Endothelial cell of umbilical vein (primary cell): ENCODE measurements around the gene SBK3. TPM values are rescaled to one million over a fixed set of nuclear protein-coding genes. Genes with fewer than 3 reads are reported as not detected.

Experiments
- BruUV-seq: library from RNA; stranded (reverse); fragments of 400-500 nt; replicated peaks from 2 replicates; lab custom pipeline; 2021; lab: Mats Ljungman, UMichigan
- CTCF ChIA-PET: fragments of 300-600, 350-600 bp; sonication (Branson Sonifier 250); formaldehyde crosslinking; loops from one replicate; lab custom pipeline; 2021; ENCODE audit warnings: antibody characterized with exemption, inconsistent platforms; lab: Charles Lee
- POLR2A ChIA-PET: fragments of 300-600, 350-600 bp; sonication (Branson Sonifier 250); formaldehyde crosslinking; loops from one replicate; lab custom pipeline; 2021; ENCODE audit warnings: antibody characterized with exemption, inconsistent platforms; lab: Charles Lee
- DNase-seq: peaks from one replicate; pipeline ENCODE4 v3.0.0-alpha.2; 2011; ENCODE audit warnings: low read depth, low spot score
- FAIRE-seq: peaks from 2 replicates; lab custom pipeline; 2011; peaks lifted over from hg19 to GRCh38; lab: Jason Lieb, UNC
- H2AFZ ChIP-seq: 2 replicates; pipeline ENCODE4 v1.6.0; 2012; ENCODE audit warnings: low read depth, low read length, control low read depth, inconsistent platforms
- H3K27ac ChIP-seq: 2 replicates; pipeline ENCODE4 v1.5.1; 2011; ENCODE audit warnings: low read depth, mild to moderate bottlenecking, control low read depth, low read length, moderate library complexity; ENCODE audit not compliant: insufficient read depth
- H3K27me3 ChIP-seq, 2 experiments: 2 replicates each; pipeline versions ENCODE4 v1.6.0 to v1.6.1; 2011; ENCODE audit warnings: low read length in 2 of 2, mixed read lengths in 1 of 2; ENCODE audit not compliant: control insufficient read depth in 2 of 2, insufficient read depth in 2 of 2
- H3K36me3 ChIP-seq, 2 experiments: 2 replicates in 1 of 2; 3 replicates in 1 of 2; pipeline ENCODE4 v1.5.1; 2011; ENCODE audit warnings: low read length in 2 of 2, mild to moderate bottlenecking in 1 of 2, moderate library complexity in 1 of 2; ENCODE audit not compliant: control insufficient read depth in 2 of 2, insufficient read depth in 2 of 2; ENCODE audit errors: extremely low read depth in 1 of 2
- H3K4me1 ChIP-seq: 3 replicates; pipeline ENCODE4 v1.5.1; 2011; ENCODE audit warnings: mild to moderate bottlenecking, low read length; ENCODE audit not compliant: control insufficient read depth, insufficient read depth; ENCODE audit errors: extremely low read depth
- H3K4me2 ChIP-seq: 2 replicates; pipeline ENCODE4 v1.6.1; 2011; ENCODE audit warnings: low read length, control low read depth, mixed read lengths; ENCODE audit not compliant: insufficient read depth
- H3K4me3 ChIP-seq, 3 experiments: fragments of 200-600 bp in 1 of 3; sonication (generic), shearing (Covaris generic) in 1 of 3; replicated peaks in 1 of 3; 2 replicates each; pipeline ENCODE4 v1.5.1; 2011 to 2016; ENCODE audit warnings: control low read depth in 3 of 3, low read length in 3 of 3, mild to moderate bottlenecking in 2 of 3, inconsistent platforms in 1 of 3, low read depth in 1 of 3, moderate library complexity in 1 of 3; ENCODE audit not compliant: insufficient read depth in 1 of 3
- H3K79me2 ChIP-seq: 2 replicates; pipeline ENCODE4 v1.6.0; 2012; ENCODE audit warnings: low read length, inconsistent platforms; ENCODE audit not compliant: control insufficient read depth, insufficient read depth
- H3K9ac ChIP-seq: replicated peaks from 2 replicates; pipeline ENCODE3; 2011; ENCODE audit warnings: low read length, control low read depth; ENCODE audit not compliant: insufficient read depth; ENCODE audit errors: extremely low read depth
- H3K9me1 ChIP-seq: replicated peaks from 3 replicates; pipeline ENCODE4 v1.6.0; 2011; ENCODE audit warnings: mild to moderate bottlenecking, low read length; ENCODE audit not compliant: control insufficient read depth, insufficient read depth; ENCODE audit errors: extremely low read depth
- H3K9me3 ChIP-seq: replicated peaks from 2 replicates; pipeline ENCODE4 v1.5.1; 2012; ENCODE audit warnings: low read length, inconsistent platforms; ENCODE audit not compliant: control insufficient read depth, insufficient read depth
- H4K20me1 ChIP-seq: replicated peaks from 2 replicates; pipeline ENCODE3; 2011; ENCODE audit warnings: mild to moderate bottlenecking, low read length; ENCODE audit not compliant: control insufficient read depth, insufficient read depth; ENCODE audit errors: extremely low read depth
- FOS ChIP-seq: IDR thresholded peaks from 2 replicates; pipeline ENCODE4 v1.6.1; 2011; ENCODE audit warnings: mild to moderate bottlenecking, low read length, moderate library complexity, borderline replicate concordance; ENCODE audit not compliant: insufficient read depth
- JUN ChIP-seq: IDR thresholded peaks from 2 replicates; pipeline ENCODE4 v1.6.1; 2011; ENCODE audit warnings: borderline replicate concordance, low read depth; ENCODE audit not compliant: insufficient read length, insufficient read depth
- POLR2A ChIP-seq: IDR thresholded peaks from 2 replicates; pipeline ENCODE4 v1.6.1; 2012; ENCODE audit warnings: low read depth, mild to moderate bottlenecking, control low read depth, low read length
- POLR2AphosphoS5 ChIP-seq: IDR thresholded peaks from 2 replicates; pipeline ENCODE4 v1.6.1; 2012; ENCODE audit warnings: low read depth, mild to moderate bottlenecking, control low read depth, low read length, moderate library complexity; ENCODE audit not compliant: insufficient read depth
- dilution Hi-C: fragments of 300-500 bp; cut with MboI; formaldehyde crosslinking; loops from one replicate; pipeline ENCODE4 v1.15.0; 2019; ENCODE audit warnings: low sequenced_read_pairs; ENCODE audit not compliant: extremely low pct_ligation_motif_present
- intact Hi-C: fragments of 100-400 bp; cut with micrococcal nuclease; formaldehyde crosslinking; loops from one replicate; pipeline ENCODE4 v1.10.0; 2022
- polyA plus RNA-seq, 4 experiments: library from polyadenylated mRNA; depleted of rRNA in 3 of 4; stranded (reverse) in 3 of 4; unstranded in 1 of 4; fragments of >200 nt; gene quantifications; 2 replicates each; pipeline versions ENCODE4 v1.2.1 to v1.2.3, GENCODE V29; 2011 to 2012; ENCODE audit warnings: missing spikeins in 1 of 4
- total RNA-seq: library from RNA; stranded (reverse); gene quantifications from 2 replicates; pipeline ENCODE4 v1.2.3, GENCODE V29; 2021
- TF ChIP-seq, protein P1 (sequence below), 2 donors: IDR thresholded peaks; 1 replicate in 1 of 2; 2 replicates in 1 of 2; pipeline ENCODE4 v1.5.1; 2011; ENCODE audit warnings: low read length in 2 of 2, mild to moderate bottlenecking in 2 of 2, moderate library complexity in 2 of 2, control low read depth in 1 of 2, inconsistent platforms in 1 of 2, low read depth in 1 of 2; ENCODE audit not compliant: insufficient read depth in 1 of 2; ENCODE audit errors: extremely low read depth in 1 of 2

The SBK3 gene
- total and polyA plus RNA-seq, 2 donors (not counting 3 experiments of a cell fraction or from before 2014, with no cell fraction given): 0.18 to 0.62 TPM

DNA sequence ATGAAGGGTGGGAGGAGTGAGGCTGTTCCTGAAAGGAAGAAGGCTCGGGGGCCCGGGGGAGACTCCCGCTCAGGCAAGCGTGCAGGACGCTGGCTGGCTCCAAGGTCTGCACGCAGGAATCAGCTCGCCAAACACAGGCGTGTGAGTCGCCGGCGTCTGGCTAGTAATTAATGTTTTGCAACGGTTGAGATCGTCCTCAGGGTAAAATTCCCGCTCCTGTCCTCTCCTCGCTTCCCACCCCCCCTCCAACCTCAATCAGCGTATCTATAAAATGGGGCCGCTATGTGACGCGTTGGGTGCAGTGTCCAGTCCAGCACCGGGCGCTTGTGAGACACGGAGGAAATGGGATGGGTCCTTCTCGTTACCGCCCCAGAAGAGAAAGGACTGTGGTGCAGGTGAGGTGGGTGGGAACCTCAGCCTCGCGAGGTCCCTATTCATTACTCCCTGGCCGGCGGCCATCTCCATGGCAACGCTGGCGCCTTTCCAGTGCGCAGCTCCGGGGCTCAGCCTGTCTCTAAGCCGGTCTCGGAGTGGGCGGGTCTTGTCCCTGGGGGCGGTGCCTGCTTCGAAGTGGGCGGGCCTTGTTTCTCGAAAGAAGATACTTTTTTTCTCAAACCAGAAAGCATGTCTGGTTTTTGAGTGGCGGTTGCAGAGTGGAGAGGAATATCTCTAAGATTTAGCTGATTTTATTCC, 41.8 kb upstream of the SBK3 start:
- FAIRE-seq: peak; percentile 94
- BruUV-seq: no TSS peak

GRCh38 chr19:55585658-55586339, 40.5 kb upstream of the SBK3 start:
- no peaks in the 10 kb centered on the region for H3K36me3 ChIP-seq
- H3K4me3 ChIP-seq: peak overlapping the region in 1 of 3 experiments; percentile 22
- ChIA-PET CTCF (interaction anchor here (1.0 kb wide), 2 partner anchors 18 to 69 kb away, joined by 3 to 4 read pairs; no protein-coding TSS in a partner anchor), POLR2A (interaction anchor here (0.5 to 2.3 kb wide), 2 partner anchors 14 to 61 kb away, joined by 3 to 8 read pairs; partner anchors contain the start of genes FIZ1 and ZNF524)
- H3K27me3 ChIP-seq: peaks cover 4 to 7% of the 10 kb centered on the region in 2 experiments
- H4K20me1 ChIP-seq: no peaks in the 10 kb centered on the region
- intact Hi-C loops: no loop called here
- no peaks in the 10 kb centered on the region for H3K79me2 ChIP-seq
- H3K9ac ChIP-seq: no peak overlapping the region
- dilution Hi-C loops: no loop called here
- BruUV-seq: no TSS peak
- TF ChIP-seq JUN (no peak), FOS (no peak)
- TF ChIP-seq, protein P1, sequence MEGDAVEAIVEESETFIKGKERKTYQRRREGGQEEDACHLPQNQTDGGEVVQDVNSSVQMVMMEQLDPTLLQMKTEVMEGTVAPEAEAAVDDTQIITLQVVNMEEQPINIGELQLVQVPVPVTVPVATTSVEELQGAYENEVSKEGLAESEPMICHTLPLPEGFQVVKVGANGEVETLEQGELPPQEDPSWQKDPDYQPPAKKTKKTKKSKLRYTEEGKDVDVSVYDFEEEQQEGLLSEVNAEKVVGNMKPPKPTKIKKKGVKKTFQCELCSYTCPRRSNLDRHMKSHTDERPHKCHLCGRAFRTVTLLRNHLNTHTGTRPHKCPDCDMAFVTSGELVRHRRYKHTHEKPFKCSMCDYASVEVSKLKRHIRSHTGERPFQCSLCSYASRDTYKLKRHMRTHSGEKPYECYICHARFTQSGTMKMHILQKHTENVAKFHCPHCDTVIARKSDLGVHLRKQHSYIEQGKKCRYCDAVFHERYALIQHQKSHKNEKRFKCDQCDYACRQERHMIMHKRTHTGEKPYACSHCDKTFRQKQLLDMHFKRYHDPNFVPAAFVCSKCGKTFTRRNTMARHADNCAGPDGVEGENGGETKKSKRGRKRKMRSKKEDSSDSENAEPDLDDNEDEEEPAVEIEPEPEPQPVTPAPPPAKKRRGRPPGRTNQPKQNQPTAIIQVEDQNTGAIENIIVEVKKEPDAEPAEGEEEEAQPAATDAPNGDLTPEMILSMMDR (IDR thresholded peaks at IDR 0.05; ENCODE audit: extremely low read depth in 1 of 2, insufficient read depth in 1 of 2, low read depth in 1 of 2, low read length in 2 of 2): no peak
- H2AFZ ChIP-seq: peak overlapping the region; percentile 58
- no peak overlapping the region for H3K4me2 ChIP-seq
- DNase-seq (peak; percentile 68), FAIRE-seq (peak; percentile 18)
- no peaks in the 10 kb centered on the region for H3K9me3 ChIP-seq
- no peaks in the 10 kb centered on the region for H3K9me1 ChIP-seq
- peaks cover 4% of the 10 kb centered on the region for H3K4me1 ChIP-seq
- no peak overlapping the region for H3K27ac ChIP-seq

More for the DNA sequence above, 41.8 kb upstream of the SBK3 start:
- no peak overlapping the region for H3K27ac ChIP-seq
- dilution Hi-C loops: no loop called here
- no peaks in the 10 kb centered on the region for H4K20me1 ChIP-seq
- peaks cover 0 to 3% of the 10 kb centered on the region in 2 experiments for H3K36me3 ChIP-seq
- peaks cover 4 to 7% of the 10 kb centered on the region in 2 experiments for H3K27me3 ChIP-seq
- intact Hi-C loops: loop anchor here (1.0 kb wide), 1 partner anchor 12 kb away; the partner anchor contains the start of gene FIZ1
- no peaks in the 10 kb centered on the region for H3K79me2 ChIP-seq
- no peaks in the 10 kb centered on the region for H3K9me3 ChIP-seq
- no peaks in the 10 kb centered on the region for H3K4me1 ChIP-seq
- DNase-seq: peak; percentile 92
- peak overlapping the region in 1 of 3 experiments; percentile 3 for H3K4me3 ChIP-seq
- peak overlapping the region; percentile 16 for H2AFZ ChIP-seq
- H3K4me2 ChIP-seq: peak overlapping the region; percentile 20
- POLR2A ChIA-PET: interaction anchor here (2.3 kb wide), 1 partner anchor 12 kb away, joined by 8 read pairs; the partner anchor contains the start of genes FIZ1 and ZNF524
- TF ChIP-seq POLR2A (no peak), POLR2AphosphoS5 (peak; percentile 17)
- no peak overlapping the region for H3K9ac ChIP-seq
- CTCF ChIA-PET: interaction anchor here (1.0 to 1.1 kb wide), 2 partner anchors 46 to 120 kb away, joined by 3 read pairs; no protein-coding TSS in a partner anchor
- H3K9me1 ChIP-seq: no peaks in the 10 kb centered on the region
